KBM-7 (cell line): Measurements from ENCODE around the gene NEIL3.

ENCODE experiments used
- DNase-seq: peaks from one replicate; pipeline ENCODE4 v3.0.0-alpha.2; 2015
- in situ Hi-C: fragments of 300-500 bp; cut with MboI; formaldehyde crosslinking; loops from 2 replicates; pipeline ENCODE4 v1.14.3; 2020; ENCODE audit warnings: low sequenced_read_pairs, low pct_unique_long_range_greater_than_20kb, mixed read lengths

NEIL3 gene

GRCh38 chr4:177348348-177348747, 38.7 kb downstream of the NEIL3 start:
- in situ Hi-C loops, result no loop called here

GRCh38 chr4:177349191-177349590, 39.5 kb downstream of the NEIL3 start:
- in situ Hi-C loops, result no loop called here
- DNase-seq, result no peak

More at GRCh38 chr4:177348348-177348747, 38.7 kb downstream of the NEIL3 start:
- no peak for DNase-seq

GRCh38 chr4:177351622-177352244, 42.1 kb downstream of the NEIL3 start:
- in situ Hi-C loops, result no loop called here
- DNase-seq, result no peak

DNA sequence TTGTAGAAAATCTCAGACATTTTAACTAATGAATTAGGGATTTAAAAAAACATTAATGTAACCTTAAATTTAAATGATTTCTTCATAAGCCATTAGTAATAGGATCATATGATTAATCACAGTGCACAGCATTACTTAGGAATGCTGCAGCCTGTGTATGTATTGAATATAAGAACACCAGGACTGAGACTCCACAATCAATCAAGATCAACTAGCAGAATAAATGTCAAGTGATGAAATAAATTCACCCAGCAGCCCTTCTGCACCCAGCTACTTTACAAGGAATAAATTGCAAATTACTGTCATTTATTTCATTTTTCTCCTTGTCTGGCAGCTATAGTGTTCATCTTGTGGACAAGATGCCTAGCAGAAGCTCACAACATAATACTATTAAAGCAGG, 46.5 kb downstream of the NEIL3 start:
- no peak for DNase-seq
- in situ Hi-C loops, result no loop called here

GRCh38 chr4:177356921-177357320, 47.2 kb downstream of the NEIL3 start:
- no peak for DNase-seq
- in situ Hi-C loops, result no loop called here

DNA sequence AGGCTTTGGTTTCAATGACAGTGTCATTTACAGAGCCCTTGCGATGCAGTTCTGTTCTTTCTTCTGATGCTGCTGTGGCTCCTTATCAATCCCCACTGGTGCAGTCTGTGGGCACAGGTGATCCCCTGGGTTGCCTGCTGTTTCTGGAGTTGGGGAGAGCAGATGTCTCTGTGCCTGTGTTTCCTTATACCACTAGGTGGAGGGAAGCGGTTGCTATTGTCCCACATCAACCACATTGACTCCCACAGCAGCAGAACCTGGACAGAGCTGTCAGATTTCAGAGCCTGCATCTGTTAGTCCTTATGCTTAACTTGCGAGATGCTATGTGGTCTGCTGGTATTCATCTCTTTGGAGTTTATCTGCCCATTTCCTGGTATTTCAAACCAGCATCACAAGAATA, 57.7 kb downstream of the NEIL3 start:
- peak; percentile 8 for DNase-seq
- in situ Hi-C loops, result no loop called here

- in situ Hi-C loops, result no loop called here
- no peak for DNase-seq
Measured at GRCh38 chr4:177369372-177369771, 59.7 kb downstream of the NEIL3 start.

DNA sequence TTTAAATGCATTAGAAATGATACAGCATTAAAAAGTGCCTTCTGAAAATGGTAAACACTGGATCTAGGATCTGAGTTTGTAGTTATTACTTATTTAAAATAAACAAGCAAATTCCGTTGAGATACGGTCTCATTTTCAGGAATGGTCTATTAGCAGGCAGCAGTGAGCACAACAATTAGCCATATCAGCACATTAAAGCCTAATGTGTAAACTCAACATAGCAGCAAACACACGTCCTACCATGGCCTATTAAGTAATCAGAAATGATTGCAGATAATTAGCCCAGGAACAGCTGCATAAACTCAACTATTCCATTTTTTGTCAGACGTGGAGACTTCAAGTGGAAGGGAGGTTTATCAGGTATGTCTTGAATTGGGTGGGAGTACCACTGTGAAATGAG, 61.8 kb downstream of the NEIL3 start:
- in situ Hi-C loops, result no loop called here
- no peak for DNase-seq

DNA sequence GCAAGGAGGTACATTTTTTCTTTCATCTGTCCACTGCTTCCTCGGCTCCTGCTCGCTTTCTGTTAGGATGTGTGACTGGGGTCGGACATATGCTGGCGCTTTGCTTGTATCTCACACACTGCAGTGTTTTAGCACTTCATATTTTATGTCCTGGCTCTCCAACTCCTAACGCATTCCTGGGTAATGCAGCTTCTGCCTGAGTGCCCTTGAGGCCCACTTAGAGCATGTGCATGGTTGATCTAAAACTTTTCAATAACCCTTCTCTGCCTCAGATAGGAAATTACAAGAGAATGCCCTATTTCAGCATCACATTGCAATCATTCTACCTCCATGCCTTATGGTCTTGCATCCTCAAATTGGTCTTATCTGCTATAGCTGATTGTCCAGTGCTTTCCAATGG, 65.3 kb downstream of the NEIL3 start:
- no peak for DNase-seq
- in situ Hi-C loops, result no loop called here

DNA sequence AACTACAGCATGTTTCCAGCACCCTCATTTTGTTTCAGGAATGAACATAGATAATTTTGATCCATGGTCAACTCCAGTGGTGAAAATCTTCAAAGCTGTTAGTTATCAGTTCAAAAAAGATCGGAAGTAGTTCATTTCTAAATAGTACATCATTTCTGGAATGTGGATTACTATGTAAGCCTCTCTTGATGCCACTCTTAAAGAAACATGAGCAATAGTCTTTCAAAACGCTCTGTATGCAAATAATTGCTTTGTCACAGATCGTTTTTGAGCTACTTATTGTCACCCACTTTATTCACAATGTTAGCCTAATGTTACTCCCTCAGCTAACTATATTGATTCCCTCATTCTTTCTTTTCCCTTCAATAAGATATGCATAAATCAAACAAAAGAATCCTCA, 65.7 kb downstream of the NEIL3 start:
- in situ Hi-C loops, result no loop called here
- DNase-seq, result no peak

DNA sequence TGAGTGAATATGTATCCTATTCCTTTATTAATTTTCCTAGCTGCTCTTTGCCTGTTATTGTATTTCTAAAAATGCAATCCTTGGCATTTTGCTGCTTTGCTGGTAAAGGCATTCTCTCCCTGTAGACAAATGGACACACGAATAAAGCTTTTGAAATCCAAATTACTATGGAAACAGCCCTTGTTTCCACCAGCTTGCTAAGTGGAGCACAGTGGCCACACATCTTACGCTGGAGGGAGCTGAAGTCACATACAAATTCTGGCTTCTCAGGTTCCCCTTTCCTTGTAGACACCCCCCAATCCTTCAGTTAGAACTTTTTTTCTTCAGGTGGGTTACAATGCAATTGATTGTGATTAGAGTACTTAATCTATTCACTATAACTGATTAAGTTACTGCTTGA, 66.3 kb downstream of the NEIL3 start:
- in situ Hi-C loops, result no loop called here
- no peak for DNase-seq

DNA sequence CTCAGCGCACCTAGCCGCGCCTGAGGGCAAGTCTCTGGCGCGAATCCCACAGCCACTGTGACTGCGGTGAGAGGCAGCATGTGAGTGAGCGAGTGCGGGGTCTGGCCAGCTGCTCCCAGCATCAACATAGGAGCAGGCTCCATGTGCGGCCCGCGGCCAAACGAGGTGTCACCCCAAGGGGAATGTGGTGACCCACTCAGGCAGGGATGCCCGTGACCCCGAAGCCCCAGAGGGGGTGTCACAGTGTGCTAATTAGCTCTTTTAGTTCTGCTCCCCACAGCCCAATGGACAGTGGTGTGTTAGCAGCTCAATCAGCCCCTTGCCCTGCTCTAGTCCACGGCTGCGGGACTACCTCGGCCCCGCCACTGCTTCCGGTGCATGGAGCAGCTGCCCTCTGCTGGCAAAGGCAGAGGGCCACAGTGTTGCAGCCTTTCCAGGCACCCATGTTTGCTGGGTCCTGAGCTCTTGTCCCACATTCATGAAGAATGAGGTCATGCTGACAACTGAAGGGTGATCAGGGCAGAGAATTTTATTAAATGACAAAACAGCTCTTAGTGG, 71.1 kb downstream of the NEIL3 start:
- peak; percentile 11 for DNase-seq
- in situ Hi-C loops, result no loop called here

GRCh38 chr4:177381762-177382310, 72.2 kb downstream of the NEIL3 start:
- in situ Hi-C loops, result no loop called here
- DNase-seq, result no peak

- in situ Hi-C loops, result no loop called here
- DNase-seq, result no peak
Measured at GRCh38 chr4:177384856-177385397, 75.3 kb downstream of the NEIL3 start.

- in situ Hi-C loops, result no loop called here
- no peak for DNase-seq
Measured at GRCh38 chr4:177385576-177386277, 76.1 kb downstream of the NEIL3 start.

GRCh38 chr4:177386278-177386815, 76.7 kb downstream of the NEIL3 start:
- DNase-seq, result no peak
- in situ Hi-C loops, result no loop called here

GRCh38 chr4:177391287-177391686, 81.6 kb downstream of the NEIL3 start:
- DNase-seq, result no peak
- in situ Hi-C loops, result no loop called here

DNA sequence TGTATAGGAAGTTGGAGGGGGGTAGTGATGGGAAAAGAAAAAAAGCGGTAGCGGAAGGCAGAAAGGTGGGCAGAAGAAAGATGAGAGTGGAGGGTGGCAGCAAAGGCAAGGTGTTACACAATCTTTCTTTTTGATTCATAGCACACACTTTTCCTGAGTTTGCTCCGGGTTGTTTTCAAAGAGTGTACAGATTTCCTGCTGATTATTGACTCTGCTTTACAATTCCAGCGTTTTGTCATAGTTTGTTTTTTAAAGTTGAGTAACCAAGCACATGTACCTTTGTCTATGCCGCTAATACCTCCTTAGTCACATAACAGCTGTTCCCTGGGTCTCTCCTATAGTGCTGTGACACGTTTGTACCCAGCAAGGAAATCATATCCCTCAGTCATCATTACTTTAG, 82.3 kb downstream of the NEIL3 start:
- in situ Hi-C loops, result no loop called here
- DNase-seq, result no peak

GRCh38 chr4:177393236-177393635, 83.6 kb downstream of the NEIL3 start:
- in situ Hi-C loops, result no loop called here
- DNase-seq, result peak; percentile 8

DNA sequence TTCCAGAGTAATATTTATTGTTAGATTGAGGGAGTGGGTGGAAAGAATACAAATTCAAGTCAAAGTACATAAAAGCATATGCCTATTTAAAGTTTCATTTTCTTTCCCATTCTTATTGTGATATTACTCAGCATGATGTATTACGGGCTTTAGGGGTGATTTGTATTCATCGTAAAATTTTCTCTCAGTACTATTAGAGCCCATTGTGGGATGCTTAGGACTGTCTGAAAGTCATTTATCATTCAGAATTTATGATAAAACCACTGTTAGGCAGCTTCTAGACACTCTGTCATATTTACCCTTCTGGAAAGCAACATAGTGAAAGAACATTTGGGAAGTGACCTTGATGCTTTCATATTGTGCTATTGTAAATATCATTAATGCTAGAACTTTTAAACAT, 86.7 kb downstream of the NEIL3 start:
- DNase-seq, result no peak
- in situ Hi-C loops, result no loop called here
